TTC549 (cell line): ENCODE measurements around the gene ITGA8.
"Not testable (repeated sequence)": the region's sequence is repeated elsewhere in the genome, so short reads cannot be mapped to it uniquely, and the experiment has no call there.

Source experiments
- FAIRE-seq: peaks from 2 replicates; lab custom pipeline; 2012; peaks lifted over from hg19 to GRCh38; lab: Jason Lieb, UNC

ITGA8 gene

GRCh38 chr10:15719899-15720634 is at the start of gene ITGA8:
Gene ITGA8, minus strand, starts transcription at chr10:15719922. Its CDS starts 151 bp downstream, at chr10:15719771.
- FAIRE-seq: no peak

GRCh38 chr10:15764892-15765454 is 45.3 kb upstream of the ITGA8 start:
- FAIRE-seq: no peak

- no peak for FAIRE-seq
These were observed 43.3 kb upstream of the ITGA8 start for GRCh38 chr10:15763006-15763405.

DNA sequence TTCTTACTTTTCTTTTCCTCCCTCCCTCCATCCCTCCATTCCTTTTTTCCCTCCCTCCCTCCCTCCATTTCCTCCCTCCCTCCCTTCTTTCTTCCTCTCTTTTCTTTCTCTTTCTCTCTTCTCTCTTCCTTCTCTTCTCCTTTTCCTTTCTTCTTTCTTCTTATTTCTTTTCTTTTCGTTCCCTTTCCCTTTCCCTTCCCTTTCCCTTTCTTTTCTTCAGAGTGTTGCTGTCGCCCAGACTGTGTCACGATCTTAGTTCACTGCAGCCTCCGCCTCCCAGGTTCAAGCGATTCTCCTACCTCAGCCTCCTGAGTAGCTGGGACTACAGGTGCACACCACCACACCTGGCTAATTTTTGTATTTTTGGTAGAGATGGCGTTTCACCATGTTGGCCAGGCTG is 42.5 kb upstream of the ITGA8 start:
- FAIRE-seq: not testable (repeated sequence)

DNA sequence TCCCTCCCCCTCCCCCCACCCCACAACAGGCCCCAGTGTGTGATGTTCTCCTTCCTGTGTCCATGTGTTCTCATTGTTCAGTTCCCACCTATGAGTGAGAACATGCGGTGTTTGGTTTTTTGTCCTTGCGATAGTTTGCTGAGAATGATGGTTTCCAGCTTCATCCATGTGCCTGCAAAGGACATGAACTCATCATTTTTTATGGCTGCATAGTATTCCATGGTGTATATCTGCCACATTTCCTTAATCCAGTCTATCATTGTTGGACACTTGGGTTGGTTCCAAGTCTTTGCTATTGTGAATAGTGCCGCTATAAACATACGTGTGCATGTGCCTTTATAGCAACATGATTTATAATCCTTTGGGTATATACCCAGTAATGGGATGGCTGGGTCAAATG is 41.5 kb upstream of the ITGA8 start:
- not testable (repeated sequence) for FAIRE-seq

- no peak for FAIRE-seq
These were observed 41.0 kb upstream of the ITGA8 start for GRCh38 chr10:15760681-15761080.

- FAIRE-seq: no peak
These were observed 39.5 kb upstream of the ITGA8 start for GRCh38 chr10:15759265-15759664.

DNA sequence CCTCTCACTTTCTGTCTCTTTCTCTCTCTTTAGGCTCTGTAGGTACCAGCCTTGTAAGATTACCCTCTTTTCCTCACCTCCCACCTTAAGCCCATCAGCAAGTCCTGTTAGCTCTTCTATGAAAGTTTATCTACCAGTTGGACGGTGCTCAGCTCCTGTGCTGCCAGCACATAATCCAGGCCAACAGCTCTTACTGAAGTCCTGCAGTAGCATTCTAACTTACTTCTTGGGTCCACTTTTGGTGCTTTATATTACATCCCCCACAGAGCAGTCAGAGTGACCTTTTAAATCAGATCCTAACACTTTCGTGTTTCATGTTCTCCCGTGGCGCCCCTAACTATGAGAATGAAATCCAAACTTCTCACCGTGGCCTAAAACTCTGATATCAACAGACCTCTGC is 38.9 kb upstream of the ITGA8 start:
- FAIRE-seq: no peak

GRCh38 chr10:15754937-15755336 is 35.2 kb upstream of the ITGA8 start:
- no peak for FAIRE-seq

GRCh38 chr10:15751046-15751445 is 31.3 kb upstream of the ITGA8 start:
- FAIRE-seq: no peak

DNA sequence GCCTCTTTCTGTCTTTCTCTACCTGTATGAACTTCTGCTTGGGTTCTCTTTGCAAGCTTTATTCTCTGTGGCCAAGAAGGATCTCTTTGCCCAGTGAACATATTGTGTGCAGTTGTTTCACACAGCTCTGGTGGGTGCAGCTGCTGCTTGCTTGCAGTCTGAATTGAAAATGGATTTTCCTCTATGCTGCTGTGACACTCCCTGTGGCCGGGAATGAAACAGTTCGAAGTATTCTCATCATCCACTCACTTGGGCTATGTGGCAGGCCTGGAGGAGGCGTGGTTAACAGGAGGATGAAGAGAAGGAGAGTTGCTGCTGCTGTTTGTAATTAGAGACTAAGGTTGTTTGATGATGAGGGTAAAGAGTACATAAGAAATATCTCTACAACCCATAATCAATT is 28.4 kb upstream of the ITGA8 start:
- FAIRE-seq: no peak

DNA sequence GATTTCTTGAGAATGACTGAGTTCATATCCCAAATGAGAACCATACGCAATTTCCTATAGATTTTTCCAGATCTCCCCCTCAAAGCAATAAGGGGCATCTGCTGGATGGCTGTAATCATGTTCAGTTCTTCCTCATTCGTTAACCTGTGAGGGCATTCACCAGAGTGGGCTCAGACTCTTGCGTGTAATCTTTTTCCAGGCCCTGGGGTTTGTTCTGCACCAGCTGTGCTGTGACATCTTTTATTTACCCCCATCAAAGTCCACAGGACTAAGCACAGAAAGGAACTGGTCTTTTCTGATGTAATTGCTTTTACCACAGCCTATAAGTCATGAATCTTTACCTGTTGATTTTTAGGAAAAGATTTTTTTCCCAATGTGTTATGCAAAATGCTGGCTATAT is 27.9 kb upstream of the ITGA8 start:
- no peak for FAIRE-seq

DNA sequence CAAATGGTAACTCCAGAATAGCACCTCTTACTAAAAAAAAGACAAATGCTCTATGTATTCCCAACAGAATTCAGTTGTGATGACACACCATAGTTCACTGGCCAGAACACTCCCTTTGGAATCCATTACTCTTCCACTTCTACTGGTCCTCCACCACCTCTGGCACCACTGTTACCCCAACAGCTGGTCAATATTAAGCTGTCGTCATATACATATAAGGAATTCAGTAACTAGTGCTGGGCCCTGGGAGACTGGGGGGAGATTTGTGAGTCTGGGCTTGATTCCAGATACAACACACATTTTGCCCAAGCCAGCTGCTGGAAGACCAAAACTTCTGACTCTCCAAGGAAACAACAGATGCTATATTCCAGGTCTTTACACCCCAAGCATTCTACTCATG is 26.0 kb upstream of the ITGA8 start:
- FAIRE-seq: no peak

DNA sequence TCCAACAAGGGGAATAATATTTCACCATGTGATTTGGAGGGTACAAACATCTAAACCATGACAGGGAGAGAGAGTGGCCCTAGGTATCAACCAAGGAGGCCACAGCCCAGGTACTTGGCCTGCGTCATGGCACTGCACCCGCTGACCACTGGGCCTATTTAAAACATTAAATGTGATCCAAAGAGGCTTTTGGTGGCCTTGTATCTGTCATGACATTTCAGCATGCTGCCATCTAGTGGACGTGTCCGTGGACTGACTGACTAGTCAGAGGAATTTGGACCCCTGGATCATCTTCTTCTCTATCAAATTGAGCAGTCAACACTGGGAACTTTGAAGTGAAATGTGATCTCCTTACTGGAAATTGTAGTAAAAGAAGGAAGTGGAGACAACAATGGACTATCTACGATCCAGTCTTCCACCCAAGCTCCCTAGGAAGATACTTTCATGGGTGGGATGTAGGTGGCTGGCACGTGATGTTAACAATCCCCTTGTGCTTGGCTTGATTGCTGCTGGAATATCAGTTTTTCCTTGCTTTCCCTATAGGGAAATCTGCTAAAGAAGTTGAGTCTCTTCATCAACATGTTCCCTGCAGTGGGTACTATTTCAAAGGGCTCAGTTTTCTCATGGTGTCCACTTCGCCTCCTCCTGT is 24.6 kb upstream of the ITGA8 start:
- FAIRE-seq: no peak

- FAIRE-seq: no peak
These were observed 23.7 kb upstream of the ITGA8 start for GRCh38 chr10:15743443-15743842.

DNA sequence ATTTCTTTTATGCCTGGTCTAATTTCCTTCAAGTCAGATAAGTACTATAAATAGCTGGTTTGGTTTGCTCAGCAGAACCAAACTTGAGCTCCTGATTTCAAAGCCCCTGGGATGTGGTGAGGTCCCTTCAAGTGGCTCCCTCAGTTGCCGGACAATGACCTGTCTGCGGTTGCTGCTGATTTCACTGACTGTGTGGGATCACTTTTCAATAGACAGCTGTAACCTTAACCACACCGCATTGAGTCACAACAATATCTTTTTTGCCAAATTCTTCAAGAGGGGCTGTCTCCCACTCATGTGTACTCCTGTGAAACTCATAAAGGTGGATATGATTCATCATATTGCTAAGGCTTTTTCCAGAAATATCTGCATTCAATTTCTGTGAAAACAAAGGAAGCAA is 23.1 kb upstream of the ITGA8 start:
- FAIRE-seq: no peak

DNA sequence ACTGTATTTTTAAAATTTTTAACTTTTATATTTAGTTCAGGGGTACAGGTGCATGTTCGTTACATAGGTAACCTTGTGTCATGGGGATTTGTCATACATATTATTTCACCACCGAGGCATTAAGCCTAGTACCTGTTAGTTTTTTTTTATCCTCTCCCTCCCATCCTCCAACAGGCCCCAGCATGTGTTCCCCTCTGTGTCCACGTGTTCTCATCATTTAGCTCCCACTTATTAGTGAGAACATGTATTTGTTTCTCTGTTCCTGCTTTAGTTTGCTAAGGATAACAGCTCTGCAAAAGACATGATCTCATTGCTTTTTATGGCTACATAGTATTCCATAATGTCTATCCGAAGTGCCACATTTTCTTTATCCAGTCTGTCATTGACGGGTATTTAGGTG is 22.4 kb upstream of the ITGA8 start:
- FAIRE-seq: no peak

DNA sequence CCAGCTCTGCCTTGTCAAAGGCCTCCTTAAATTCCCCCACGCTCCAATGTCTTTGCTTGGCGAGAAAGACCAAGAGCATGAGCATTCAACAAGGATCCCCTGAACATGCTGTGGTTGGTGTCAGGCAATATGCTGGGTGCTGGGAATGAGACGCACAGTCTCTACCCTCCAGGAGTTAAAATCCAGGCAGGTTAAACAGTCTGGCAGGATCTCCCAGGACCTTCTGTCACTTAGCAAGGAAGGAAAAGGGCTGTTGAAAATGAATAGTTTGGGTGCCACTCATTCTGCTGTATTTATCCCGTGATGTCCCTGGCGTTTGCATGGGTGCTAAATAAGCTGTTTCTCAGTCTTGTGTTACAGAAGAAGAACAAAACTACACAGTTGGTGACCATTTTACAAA is 21.9 kb upstream of the ITGA8 start:
- FAIRE-seq: no peak

DNA sequence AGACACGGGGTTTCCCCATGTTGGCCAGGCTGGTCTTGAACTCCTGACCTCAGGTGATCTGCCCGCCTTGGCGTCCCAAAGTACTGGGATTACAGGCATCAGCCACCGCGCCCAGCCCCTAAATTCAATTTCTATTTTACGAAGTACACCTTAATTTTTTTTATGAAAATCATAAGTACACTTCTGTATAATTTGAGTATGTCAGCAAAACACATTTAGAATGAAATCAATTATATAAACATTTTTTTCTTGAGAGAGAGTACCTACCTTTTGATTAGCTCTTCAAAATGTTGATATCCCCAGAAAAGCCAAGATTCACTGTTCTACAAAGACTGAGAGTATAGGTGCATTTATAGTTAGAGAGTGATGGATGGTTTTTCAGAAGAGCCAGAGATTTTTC is 20.5 kb upstream of the ITGA8 start:
- FAIRE-seq: no peak

GRCh38 chr10:15739254-15739970 is 19.7 kb upstream of the ITGA8 start:
- no peak for FAIRE-seq

- FAIRE-seq: no peak
These were observed 18.7 kb upstream of the ITGA8 start for GRCh38 chr10:15738270-15738925.

GRCh38 chr10:15737656-15738055 is 17.9 kb upstream of the ITGA8 start:
- no peak for FAIRE-seq

- FAIRE-seq: no peak
These were observed 16.0 kb upstream of the ITGA8 start for GRCh38 chr10:15735763-15736162.
